IPS-18c (cell line): ENCODE measurements around the gene SIRPA.

ENCODE experiments used
- H3K4me3 ChIP-seq: 2 replicates; pipeline ENCODE4 v1.7.0; 2013; ENCODE audit warnings: low read depth, mild to moderate bottlenecking, low read length, moderate library complexity; ENCODE audit not compliant: insufficient read depth
- H3K9me3 ChIP-seq: one replicate; pipeline ENCODE4 v1.6.1; 2013; ENCODE audit warnings: mild to moderate bottlenecking, low read length, moderate library complexity; ENCODE audit not compliant: control insufficient read depth, insufficient read depth

Gene SIRPA

GRCh38 chr20:1934156-1934555 lies 38.9 kb downstream of the SIRPA start:
- Histone ChIP-seq H3K4me3 (no peak overlapping the region), H3K9me3 (no peaks in the 10 kb centered on the region)

DNA sequence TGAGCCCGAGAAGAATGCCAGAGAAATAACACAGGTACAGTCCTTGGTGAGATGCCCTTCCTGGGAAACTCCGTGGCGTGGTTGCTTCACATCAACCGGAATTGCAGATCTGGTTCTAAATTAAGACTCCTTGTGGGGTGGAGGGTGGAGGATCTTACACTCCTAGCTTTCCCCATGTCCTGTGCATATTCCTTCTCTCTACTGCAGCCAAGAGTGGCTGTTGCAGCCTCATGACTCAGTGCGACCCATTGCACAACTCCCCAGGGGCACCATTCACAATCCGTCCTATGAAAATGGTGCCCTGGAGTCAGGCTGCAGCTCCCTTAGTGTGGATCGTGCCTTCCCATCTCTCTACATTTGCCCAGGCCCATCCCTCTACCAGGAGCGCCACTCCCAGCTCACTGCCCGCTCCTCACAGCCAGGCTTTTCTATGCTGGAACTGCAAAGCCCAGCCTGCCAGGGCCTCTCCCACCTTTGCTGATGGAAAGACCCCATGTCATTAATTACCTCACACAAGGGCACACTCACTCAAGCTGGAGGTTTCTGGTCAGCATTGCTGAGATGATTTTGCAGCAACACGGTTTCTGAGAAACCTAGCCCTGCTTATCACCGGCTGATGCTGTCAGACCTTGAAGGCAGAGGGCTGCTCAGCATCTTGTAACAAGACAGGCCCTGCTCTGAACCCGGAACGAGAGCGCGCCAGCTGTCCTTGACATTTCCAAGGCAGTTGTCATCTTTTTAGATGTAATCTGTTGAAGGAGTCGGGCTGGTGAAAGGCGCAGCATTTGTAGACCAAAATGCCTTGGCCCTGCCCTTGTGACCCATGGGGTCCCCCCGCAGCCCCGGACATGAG lies 39.7 kb downstream of the SIRPA start:
- Histone ChIP-seq H3K9me3 (no peaks in the 10 kb centered on the region), H3K4me3 (no peak overlapping the region)

DNA sequence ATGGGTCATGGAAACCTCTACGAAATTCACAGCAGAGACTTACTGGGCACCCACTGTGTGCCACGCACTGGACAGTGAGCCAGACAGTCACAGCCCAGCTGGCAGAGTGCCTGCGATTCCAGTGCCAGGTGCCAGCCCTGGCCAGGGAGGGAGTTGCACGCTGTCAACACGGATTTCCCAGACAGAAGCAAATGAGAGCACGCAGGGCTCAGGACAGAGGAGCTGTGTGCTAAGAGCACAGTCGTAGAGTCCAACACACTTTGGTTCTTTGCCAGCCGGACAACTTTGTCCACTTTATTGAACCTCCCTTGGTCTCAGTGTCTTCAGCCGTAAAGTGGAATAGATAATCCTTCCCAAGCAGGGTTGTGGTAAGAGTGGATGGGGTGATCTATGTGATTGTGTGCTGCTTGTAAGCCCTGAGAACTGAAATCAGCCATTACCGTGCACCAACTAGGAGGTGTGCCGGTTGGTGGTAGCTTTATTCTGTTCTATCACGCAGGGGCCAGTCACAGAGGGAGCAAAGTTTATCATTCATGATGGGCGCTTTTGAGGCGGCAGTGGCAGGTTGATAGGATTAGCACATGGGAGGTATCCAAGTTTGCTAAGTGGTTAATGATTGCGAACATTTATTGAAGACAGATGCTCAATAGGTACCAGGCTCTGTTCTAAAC lies 40.6 kb downstream of the SIRPA start:
- Histone ChIP-seq H3K4me3 (no peak overlapping the region), H3K9me3 (no peaks in the 10 kb centered on the region)

DNA sequence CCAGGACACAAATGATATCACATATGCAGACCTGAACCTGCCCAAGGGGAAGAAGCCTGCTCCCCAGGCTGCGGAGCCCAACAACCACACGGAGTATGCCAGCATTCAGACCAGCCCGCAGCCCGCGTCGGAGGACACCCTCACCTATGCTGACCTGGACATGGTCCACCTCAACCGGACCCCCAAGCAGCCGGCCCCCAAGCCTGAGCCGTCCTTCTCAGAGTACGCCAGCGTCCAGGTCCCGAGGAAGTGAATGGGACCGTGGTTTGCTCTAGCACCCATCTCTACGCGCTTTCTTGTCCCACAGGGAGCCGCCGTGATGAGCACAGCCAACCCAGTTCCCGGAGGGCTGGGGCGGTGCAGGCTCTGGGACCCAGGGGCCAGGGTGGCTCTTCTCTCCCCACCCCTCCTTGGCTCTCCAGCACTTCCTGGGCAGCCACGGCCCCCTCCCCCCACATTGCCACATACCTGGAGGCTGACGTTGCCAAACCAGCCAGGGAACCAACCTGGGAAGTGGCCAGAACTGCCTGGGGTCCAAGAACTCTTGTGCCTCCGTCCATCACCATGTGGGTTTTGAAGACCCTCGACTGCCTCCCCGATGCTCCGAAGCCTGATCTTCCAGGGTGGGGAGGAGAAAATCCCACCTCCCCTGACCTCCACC lies 42.2 kb downstream of the SIRPA start:
- no peak overlapping the region for H3K4me3 ChIP-seq
- no peaks in the 10 kb centered on the region for H3K9me3 ChIP-seq

DNA sequence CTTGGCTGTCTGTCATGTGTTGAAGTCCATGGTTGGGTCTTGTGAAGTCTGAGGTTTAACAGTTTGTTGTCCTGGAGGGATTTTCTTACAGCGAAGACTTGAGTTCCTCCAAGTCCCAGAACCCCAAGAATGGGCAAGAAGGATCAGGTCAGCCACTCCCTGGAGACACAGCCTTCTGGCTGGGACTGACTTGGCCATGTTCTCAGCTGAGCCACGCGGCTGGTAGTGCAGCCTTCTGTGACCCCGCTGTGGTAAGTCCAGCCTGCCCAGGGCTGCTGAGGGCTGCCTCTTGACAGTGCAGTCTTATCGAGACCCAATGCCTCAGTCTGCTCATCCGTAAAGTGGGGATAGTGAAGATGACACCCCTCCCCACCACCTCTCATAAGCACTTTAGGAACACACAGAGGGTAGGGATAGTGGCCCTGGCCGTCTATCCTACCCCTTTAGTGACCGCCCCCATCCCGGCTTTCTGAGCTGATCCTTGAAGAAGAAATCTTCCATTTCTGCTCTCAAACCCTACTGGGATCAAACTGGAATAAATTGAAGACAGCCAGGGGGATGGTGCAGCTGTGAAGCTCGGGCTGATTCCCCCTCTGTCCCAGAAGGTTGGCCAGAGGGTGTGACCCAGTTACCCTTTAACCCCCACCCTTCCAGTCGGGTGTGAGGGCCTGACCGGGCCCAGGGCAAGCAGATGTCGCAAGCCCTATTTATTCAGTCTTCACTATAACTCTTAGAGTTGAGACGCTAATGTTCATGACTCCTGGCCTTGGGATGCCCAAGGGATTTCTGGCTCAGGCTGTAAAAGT lies 43.5 kb downstream of the SIRPA start:
- Histone ChIP-seq H3K4me3 (no peak overlapping the region), H3K9me3 (no peaks in the 10 kb centered on the region)

GRCh38 chr20:1939270-1939595 lies 44.0 kb downstream of the SIRPA start:
- no peak overlapping the region for H3K4me3 ChIP-seq
- no peaks in the 10 kb centered on the region for H3K9me3 ChIP-seq

DNA sequence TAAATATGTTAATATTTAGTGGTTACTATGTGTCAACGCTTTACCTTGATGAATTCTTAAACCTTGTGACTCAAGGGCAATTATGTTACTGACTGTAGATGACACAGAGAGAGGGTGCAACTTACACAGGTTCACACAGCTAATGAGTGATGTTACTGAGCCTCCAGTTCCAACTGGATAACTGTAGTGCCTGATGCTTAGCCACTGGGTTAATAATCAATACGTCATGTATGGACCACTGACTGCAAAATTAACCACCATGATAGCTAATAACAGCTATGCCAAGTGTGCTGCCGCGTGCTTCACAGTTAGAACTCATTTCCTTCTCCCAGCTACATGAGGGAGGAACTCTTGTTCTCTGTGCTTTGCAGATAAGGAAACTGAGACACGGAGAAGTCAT lies 45.4 kb downstream of the SIRPA start:
- Histone ChIP-seq H3K9me3 (no peaks in the 10 kb centered on the region), H3K4me3 (no peak overlapping the region)

DNA sequence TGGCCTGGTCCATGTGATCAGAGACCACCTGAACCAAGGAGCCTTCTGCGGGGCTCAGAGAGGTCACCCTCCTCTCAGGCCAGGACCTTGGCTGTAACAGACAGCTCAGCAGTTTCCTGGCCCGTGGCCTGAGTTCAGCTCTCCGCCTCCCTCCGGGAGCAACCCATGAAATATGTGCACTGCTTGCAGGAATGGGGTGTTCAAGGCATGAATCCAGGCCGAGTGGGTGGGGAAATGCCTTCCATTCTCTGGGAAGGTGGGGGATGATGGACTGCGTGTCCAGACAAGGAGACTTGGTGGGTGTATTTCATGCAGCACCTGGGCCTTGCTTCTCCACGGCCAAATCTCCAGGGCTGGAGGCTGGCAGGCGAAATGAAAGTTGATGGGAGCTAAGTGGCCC lies 46.0 kb downstream of the SIRPA start:
- no peak overlapping the region for H3K4me3 ChIP-seq
- H3K9me3 ChIP-seq = no peaks in the 10 kb centered on the region

DNA sequence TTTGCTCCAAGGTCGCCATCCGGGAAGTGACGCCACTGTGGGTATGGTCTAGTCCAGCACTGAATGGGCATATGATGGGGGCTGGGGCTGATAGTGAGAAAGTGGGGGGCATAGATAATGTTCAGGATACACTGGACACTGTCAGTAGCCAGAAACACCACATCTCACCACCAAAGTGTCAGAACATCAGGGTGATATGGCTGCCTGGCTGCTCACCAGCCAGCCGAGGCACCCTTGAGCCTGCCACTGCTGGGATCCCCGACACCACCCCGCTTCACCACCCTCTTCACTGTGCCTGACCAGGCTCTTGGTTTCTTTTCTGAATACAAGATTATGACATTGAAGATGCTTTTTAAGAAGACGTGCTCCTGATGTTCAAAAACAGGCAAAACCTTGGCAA lies 46.9 kb downstream of the SIRPA start:
- Histone ChIP-seq H3K4me3 (no peak overlapping the region), H3K9me3 (no peaks in the 10 kb centered on the region)

GRCh38 chr20:1942486-1943274 lies 47.5 kb downstream of the SIRPA start:
- no peak overlapping the region for H3K4me3 ChIP-seq
- H3K9me3 ChIP-seq = no peaks in the 10 kb centered on the region

DNA sequence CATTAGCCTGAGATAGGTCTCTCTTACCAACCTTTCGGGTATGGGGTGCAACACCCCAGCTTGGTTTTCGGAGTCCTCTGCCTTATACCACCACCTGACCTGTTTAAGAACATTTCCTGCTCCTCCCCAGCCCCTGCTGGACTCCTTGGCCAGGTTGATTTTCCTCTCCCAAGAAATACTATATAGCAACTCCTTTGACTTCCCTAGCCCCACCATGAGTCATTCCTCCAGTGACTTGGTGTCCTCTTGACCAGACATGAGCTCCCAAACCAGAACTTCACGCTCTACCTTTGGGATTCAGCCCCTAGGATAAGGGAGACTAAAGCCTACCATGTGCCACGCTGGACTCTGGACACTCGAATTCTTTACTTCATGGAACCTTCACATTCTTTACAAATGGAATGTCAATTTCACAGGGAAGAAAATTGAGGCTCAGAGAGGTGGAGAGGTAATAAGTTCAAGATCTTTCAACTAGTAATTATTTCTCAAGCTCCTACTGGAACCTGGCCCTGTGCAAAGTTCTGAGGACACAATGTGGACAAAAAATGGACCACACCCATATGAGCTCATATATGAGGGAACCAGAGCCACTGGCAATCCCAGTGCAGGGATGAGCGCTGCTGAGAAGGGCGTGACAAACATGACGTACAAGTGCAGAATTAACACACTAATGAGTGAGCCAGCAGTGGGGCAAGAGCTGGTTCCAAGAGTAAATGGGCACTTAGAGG lies 48.2 kb downstream of the SIRPA start:
- no peak overlapping the region for H3K4me3 ChIP-seq
- no peaks in the 10 kb centered on the region for H3K9me3 ChIP-seq

GRCh38 chr20:1944345-1945091 lies 49.3 kb downstream of the SIRPA start:
- H3K4me3 ChIP-seq = no peak overlapping the region

DNA sequence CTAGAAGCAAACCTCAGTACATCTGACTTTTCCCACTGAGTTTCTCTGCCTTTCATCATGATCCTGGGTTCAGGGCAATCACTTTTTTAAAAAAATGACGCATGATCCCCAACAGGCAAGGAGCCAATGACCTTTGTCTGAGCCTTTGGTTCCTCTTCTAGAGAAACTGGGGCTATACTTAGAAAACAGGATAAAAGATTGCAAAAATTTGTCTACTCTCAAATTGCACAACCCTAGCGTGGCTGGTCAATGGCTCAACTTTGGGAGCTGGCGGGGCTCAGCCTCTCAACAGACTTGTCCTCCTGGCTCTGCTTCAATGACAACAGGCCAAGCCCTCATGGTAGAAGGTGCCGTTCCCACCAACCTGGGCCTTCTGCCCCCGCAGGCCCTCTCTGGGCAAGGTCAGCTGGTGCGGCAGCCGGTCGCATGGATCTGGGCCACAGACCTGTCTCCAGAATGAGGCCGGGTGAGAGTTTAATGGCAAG lies 50.0 kb downstream of the SIRPA start:
- H3K4me3 ChIP-seq = no peak overlapping the region
- H3K9me3 ChIP-seq = no peaks in the 10 kb centered on the region

More at GRCh38 chr20:1944345-1945091, 49.3 kb downstream of the SIRPA start:
- no peaks in the 10 kb centered on the region for H3K9me3 ChIP-seq

DNA sequence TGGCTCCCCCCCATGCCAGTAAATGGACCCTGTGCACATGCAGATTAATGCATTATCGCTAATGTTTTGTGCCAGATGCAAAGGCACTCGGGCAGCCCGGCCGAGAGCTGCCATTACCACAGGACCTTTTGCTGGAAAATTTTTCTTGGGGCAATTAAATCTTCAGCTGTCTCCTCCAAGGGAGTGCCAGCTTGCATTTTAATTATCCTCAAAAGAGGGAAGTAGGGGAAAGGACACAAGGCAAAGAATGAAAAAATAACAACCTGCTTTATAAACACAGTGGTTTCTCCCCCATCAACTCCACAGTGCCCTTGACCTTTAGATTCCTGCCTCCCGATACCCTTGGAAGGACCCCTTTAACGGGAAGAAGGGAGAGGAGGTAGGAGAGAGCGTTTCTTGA lies 50.5 kb downstream of the SIRPA start:
- Histone ChIP-seq H3K9me3 (no peaks in the 10 kb centered on the region), H3K4me3 (no peak overlapping the region)

DNA sequence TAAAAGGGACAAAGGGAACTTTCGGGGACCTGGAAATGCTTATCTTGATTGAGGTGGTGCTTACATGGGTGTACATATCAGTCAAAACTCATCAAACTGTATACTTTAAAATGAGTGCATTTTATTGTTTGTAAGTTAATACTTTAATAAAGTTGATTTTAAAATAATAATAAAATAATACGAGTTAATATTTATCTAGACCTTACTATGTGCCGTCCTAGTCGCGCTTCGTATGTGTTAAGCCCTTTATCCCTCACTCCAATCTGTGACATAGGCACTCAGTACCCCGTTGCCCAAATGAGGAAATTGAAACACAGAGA lies 51.2 kb downstream of the SIRPA start:
- Histone ChIP-seq H3K9me3 (no peaks in the 10 kb centered on the region), H3K4me3 (no peak overlapping the region)
